Skeletal muscle tissue (tissue), 4 donors: ENCODE measurements around the gene OR5H2. TPM values are rescaled to one million over a fixed set of nuclear protein-coding genes. Genes with fewer than 3 reads are reported as not detected.
"Not testable (repeated sequence)": the region's sequence is repeated elsewhere in the genome, so short reads cannot be mapped to it uniquely, and the experiment has no call there.

Experiments used
- H3K27ac ChIP-seq: one replicate; pipeline ENCODE4 v1.7.0; 2013; ENCODE audit warnings: mild to moderate bottlenecking, low read depth, low read length, inconsistent platforms
- H3K27me3 ChIP-seq, 3 donors: one replicate each; pipeline ENCODE4 v1.7.0; 2013; ENCODE audit warnings: low read length in 3 of 3; ENCODE audit not compliant: control insufficient read depth in 3 of 3, insufficient read depth in 3 of 3
- H3K36me3 ChIP-seq, 3 donors: one replicate each; pipeline ENCODE4 v1.7.0; 2013; ENCODE audit warnings: low read length in 3 of 3; ENCODE audit not compliant: control insufficient read depth in 3 of 3, insufficient read depth in 3 of 3
- H3K4me1 ChIP-seq, 3 donors: one replicate each; pipeline ENCODE4 v1.7.0; 2013; ENCODE audit warnings: low read length in 3 of 3, mild to moderate bottlenecking in 3 of 3; ENCODE audit not compliant: control insufficient read depth in 3 of 3, insufficient read depth in 3 of 3
- H3K4me3 ChIP-seq, 3 donors: one replicate each; pipeline ENCODE4 v1.7.0; 2013; ENCODE audit warnings: low read length in 3 of 3
- H3K9ac ChIP-seq, 3 donors: one replicate each; pipeline ENCODE4 v1.7.0; 2013; ENCODE audit warnings: low read length in 3 of 3, mild to moderate bottlenecking in 3 of 3, moderate library complexity in 2 of 3, low read depth in 1 of 3
- H3K9me3 ChIP-seq, 3 donors: one replicate each; pipeline ENCODE4 v1.7.0; 2013; ENCODE audit warnings: low read length in 3 of 3; ENCODE audit not compliant: control insufficient read depth in 3 of 3
- total RNA-seq: library from RNA; depleted of rRNA; stranded (reverse); fragments of >200 nt; gene quantifications from one replicate; pipeline ENCODE4 v1.2.3, GENCODE V29; 2014
- donor health status: Osteomylitis.

The OR5H2 gene
- not detected for total RNA-seq

GRCh38 chr3:98282205-98282604 is at the start of gene OR5H2:
Gene OR5H2, plus strand, starts transcription at chr3:98282505. Its CDS starts 398 bp downstream, at chr3:98282903.
- Histone ChIP-seq H3K4me3 (no peak within 1 kb of the TSS), H3K9ac (no peak within 1 kb of the TSS), H3K4me1 (no peaks in the 10 kb centered on the region), H3K9me3 (no peaks in the 10 kb centered on the region), H3K36me3 (no peaks in the 10 kb centered on the region), H3K27ac (no peak within 1 kb of the TSS), H3K27me3 (no peaks in the 10 kb centered on the region)

DNA sequence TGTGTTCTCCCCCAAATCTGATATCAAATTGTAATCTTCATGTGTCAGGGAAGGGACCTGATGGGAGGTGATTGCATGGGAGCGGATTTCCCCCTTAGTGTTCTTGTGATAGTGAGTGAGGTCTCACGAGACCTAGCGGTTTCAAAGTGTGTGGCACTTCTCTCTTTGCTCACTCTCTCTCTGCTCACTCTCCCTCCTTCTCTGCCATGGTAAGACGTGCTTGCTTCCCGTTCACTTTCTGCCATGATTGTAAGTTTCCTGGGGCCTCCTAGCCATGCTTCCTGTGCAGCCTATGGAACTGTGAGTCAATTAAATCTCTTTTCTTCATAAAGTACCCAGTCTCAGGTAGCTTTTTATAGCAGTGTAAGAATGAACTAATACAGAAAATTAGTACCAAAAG is 48.8 kb upstream of the OR5H2 start:
- Histone ChIP-seq H3K36me3 (no peaks in the 10 kb centered on the region), H3K4me3 (no peak overlapping the region), H3K9ac (no peak overlapping the region), H3K9me3 (no peaks in the 10 kb centered on the region), H3K27me3 (no peaks in the 10 kb centered on the region), H3K27ac (no peak overlapping the region), H3K4me1 (no peaks in the 10 kb centered on the region)

- H3K9ac ChIP-seq = no peak overlapping the region
- H3K4me1 ChIP-seq = no peaks in the 10 kb centered on the region
- no peaks in the 10 kb centered on the region for H3K27me3 ChIP-seq
- H3K36me3 ChIP-seq = no peaks in the 10 kb centered on the region
- no peak overlapping the region for H3K4me3 ChIP-seq
- peaks cover 0 to 3% (median 0%) of the 10 kb centered on the region in 3 donors for H3K9me3 ChIP-seq
- no peak overlapping the region for H3K27ac ChIP-seq
Measured at GRCh38 chr3:98240131-98240530, 42.2 kb upstream of the OR5H2 start.

- Histone ChIP-seq H3K9ac (no peak overlapping the region), H3K27me3 (no peaks in the 10 kb centered on the region), H3K4me1 (no peaks in the 10 kb centered on the region), H3K9me3 (peaks cover 0 to 3% (median 0%) of the 10 kb centered on the region in 3 donors), H3K36me3 (no peaks in the 10 kb centered on the region), H3K4me3 (no peak overlapping the region), H3K27ac (no peak overlapping the region)
Measured at GRCh38 chr3:98242155-98242554, 40.1 kb upstream of the OR5H2 start.

- H3K27me3 ChIP-seq = no peaks in the 10 kb centered on the region
- H3K9ac ChIP-seq = no peak overlapping the region
- no peak overlapping the region for H3K4me3 ChIP-seq
- H3K9me3 ChIP-seq = peaks cover 0 to 3% (median 0%) of the 10 kb centered on the region in 3 donors
- H3K27ac ChIP-seq = no peak overlapping the region
- no peaks in the 10 kb centered on the region for H3K4me1 ChIP-seq
- no peaks in the 10 kb centered on the region for H3K36me3 ChIP-seq
Measured at GRCh38 chr3:98243843-98244242, 38.5 kb upstream of the OR5H2 start.

- Histone ChIP-seq H3K9me3 (peaks cover 0 to 6% (median 0%) of the 10 kb centered on the region in 3 donors), H3K9ac (no peak overlapping the region), H3K27me3 (no peaks in the 10 kb centered on the region), H3K4me3 (no peak overlapping the region), H3K4me1 (no peaks in the 10 kb centered on the region), H3K27ac (no peak overlapping the region), H3K36me3 (no peaks in the 10 kb centered on the region)
Measured at GRCh38 chr3:98246142-98246541, 36.2 kb upstream of the OR5H2 start.

DNA sequence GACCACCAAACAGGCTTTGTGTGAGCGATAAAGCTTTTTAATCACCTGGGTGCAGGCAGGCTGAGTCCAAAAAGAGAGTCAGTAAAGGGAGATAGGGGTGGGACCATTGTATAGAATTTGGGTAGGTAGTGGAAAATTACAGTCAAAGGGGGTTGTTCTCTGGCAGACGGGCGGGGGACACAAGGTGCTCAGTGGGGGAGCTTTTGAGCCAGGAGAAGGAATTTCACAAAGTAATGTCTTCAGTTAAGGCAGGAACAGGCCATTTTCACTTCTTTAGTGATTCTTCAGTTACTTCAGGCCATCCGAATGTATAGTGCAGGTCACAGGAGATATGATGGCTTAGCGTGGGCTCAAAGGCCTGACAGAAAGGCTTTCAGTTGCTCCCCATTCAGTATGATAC is 26.3 kb upstream of the OR5H2 start:
- not testable (repeated sequence) for H3K4me3 ChIP-seq, H3K36me3 ChIP-seq, H3K4me1 ChIP-seq, H3K27ac ChIP-seq, H3K9ac ChIP-seq, H3K9me3 ChIP-seq, H3K27me3 ChIP-seq

- Histone ChIP-seq H3K9ac (no peak overlapping the region), H3K27me3 (no peaks in the 10 kb centered on the region), H3K4me1 (no peaks in the 10 kb centered on the region), H3K9me3 (peaks cover 0 to 4% (median 0%) of the 10 kb centered on the region in 3 donors), H3K36me3 (no peaks in the 10 kb centered on the region), H3K4me3 (no peak overlapping the region), H3K27ac (no peak overlapping the region)
Measured at GRCh38 chr3:98259707-98260106, 22.6 kb upstream of the OR5H2 start.

GRCh38 chr3:98262046-98262445 is 20.3 kb upstream of the OR5H2 start:
- Histone ChIP-seq H3K27me3 (no peaks in the 10 kb centered on the region), H3K4me1 (no peaks in the 10 kb centered on the region), H3K36me3 (no peaks in the 10 kb centered on the region), H3K9ac (no peak overlapping the region), H3K4me3 (no peak overlapping the region), H3K9me3 (peaks cover 0 to 4% (median 0%) of the 10 kb centered on the region in 3 donors), H3K27ac (no peak overlapping the region)

GRCh38 chr3:98263944-98264343 is 18.4 kb upstream of the OR5H2 start, which contains the start of gene OR5H6:
Gene OR5H6, plus strand, starts transcription at chr3:98264244. Its CDS starts 89 bp downstream, at chr3:98264333.
- no peak within 1 kb of the TSS for H3K9ac ChIP-seq
- peaks cover 0 to 4% (median 0%) of the 10 kb centered on the region in 3 donors for H3K9me3 ChIP-seq
- no peaks in the 10 kb centered on the region for H3K4me1 ChIP-seq
- no peak within 1 kb of the TSS for H3K27ac ChIP-seq
- no peak within 1 kb of the TSS for H3K4me3 ChIP-seq
- no peaks in the 10 kb centered on the region for H3K27me3 ChIP-seq
- no peaks in the 10 kb centered on the region for H3K36me3 ChIP-seq

GRCh38 chr3:98269846-98270245 is 12.5 kb upstream of the OR5H2 start:
- Histone ChIP-seq H3K27ac (no peak overlapping the region), H3K4me1 (no peaks in the 10 kb centered on the region), H3K36me3 (no peaks in the 10 kb centered on the region), H3K9ac (no peak overlapping the region), H3K4me3 (no peak overlapping the region), H3K27me3 (no peaks in the 10 kb centered on the region), H3K9me3 (peaks cover 0 to 4% (median 2%) of the 10 kb centered on the region in 3 donors)
